Activated CD8-positive, alpha-beta T cell treated with anti-CD3 and anti-CD28 coated beads for 36 hours (primary cell): Measurements from ENCODE around the gene COL21A1. TPM values are rescaled to one million over a fixed set of nuclear protein-coding genes. Genes with fewer than 3 reads are reported as not detected.

Experiments
- ATAC-seq: fragments of 200-7000 bp; cut with Tn5 transposase; one replicate; pipeline ENCODE4 v1.10.0; 2021; ENCODE audit warnings: mild to moderate bottlenecking, moderate library complexity
- CTCF ChIA-PET: fragments of 350-600 bp; sonication (Branson Sonifier 250); formaldehyde crosslinking; loops from one replicate; lab custom pipeline; 2021; ENCODE audit warnings: antibody characterized with exemption; lab: Charles Lee
- POLR2A ChIA-PET: fragments of 350-600 bp; sonication (Branson Sonifier 250); formaldehyde crosslinking; loops from one replicate; lab custom pipeline; 2021; ENCODE audit warnings: antibody characterized with exemption; lab: Charles Lee
- DNase-seq: peaks from one replicate; pipeline ENCODE4 v3.0.0-alpha.2; 2020
- H3K27ac Mint-ChIP-seq: one replicate; pipeline ENCODE4 v1.8.0; 2021; ENCODE audit warnings: mild to moderate bottlenecking, mixed read lengths
- H3K27me3 Mint-ChIP-seq: one replicate; pipeline ENCODE4 v1.8.0; 2021; ENCODE audit warnings: mixed read lengths
- H3K36me3 Mint-ChIP-seq: one replicate; pipeline ENCODE4 v1.8.0; 2021; ENCODE audit warnings: low read depth, mixed read lengths
- H3K4me1 Mint-ChIP-seq: one replicate; pipeline ENCODE4 v1.8.0; 2021; ENCODE audit warnings: low read depth, mixed read lengths
- H3K4me3 Mint-ChIP-seq: one replicate; pipeline ENCODE4 v1.8.0; 2021; ENCODE audit warnings: mild to moderate bottlenecking, moderate library complexity, mixed read lengths
- H3K9me3 Mint-ChIP-seq: one replicate; pipeline ENCODE4 v1.8.0; 2021; ENCODE audit warnings: mixed read lengths
- CTCF ChIP-seq: fragments of 200-600 bp; IDR thresholded peaks from one replicate; pipeline ENCODE4 v1.8.0; 2022; ENCODE audit warnings: antibody characterized with exemption, mild to moderate bottlenecking
- intact Hi-C: fragments of 100-400 bp; cut with micrococcal nuclease; formaldehyde crosslinking; loops from one replicate; pipeline ENCODE4 v1.10.0; 2022
- total RNA-seq, 2 experiments: library from RNA; stranded (reverse); gene quantifications; one replicate each; pipeline ENCODE4 v1.2.3, GENCODE V29; 2021

Gene COL21A1
- total RNA-seq, 2 experiments from 2014 or later = not detected

DNA sequence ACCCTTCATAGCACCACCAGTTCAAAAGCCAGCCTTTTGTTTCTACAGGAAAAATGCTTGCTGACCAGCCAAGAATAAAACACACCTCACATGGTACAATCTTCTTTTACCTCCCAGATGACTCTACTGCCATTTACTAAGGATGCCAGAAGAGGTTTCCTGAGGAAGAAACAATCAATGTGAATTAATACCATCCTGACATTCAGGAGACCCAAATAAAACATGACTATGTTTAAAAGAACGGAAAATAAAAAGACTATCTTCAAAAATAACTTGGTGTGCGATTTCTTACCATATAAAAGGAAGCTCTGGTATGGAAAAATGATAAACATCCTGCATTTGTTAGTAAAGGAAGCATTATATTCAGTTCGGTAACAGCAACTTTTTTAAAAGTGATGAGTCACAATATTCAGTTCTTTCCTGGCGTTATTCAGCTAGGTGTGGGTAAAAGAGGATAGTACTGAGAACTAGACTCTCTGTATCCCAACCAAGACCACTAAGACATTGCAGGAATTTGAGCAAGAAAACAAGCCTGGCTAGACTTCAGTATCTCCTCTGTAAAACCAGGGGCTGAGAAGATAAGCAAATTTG lies 16.3 kb downstream of the COL21A1 start:
- no peaks in the 10 kb centered on the region for H3K27me3 Mint-ChIP-seq
- no peaks in the 10 kb centered on the region for H3K9me3 Mint-ChIP-seq
- intact Hi-C loops = no loop called here
- no peaks in the 10 kb centered on the region for H3K36me3 Mint-ChIP-seq
- DNase-seq (no peak), ATAC-seq (no peak)
- no peak overlapping the region for H3K4me3 Mint-ChIP-seq
- no peaks in the 10 kb centered on the region for H3K4me1 Mint-ChIP-seq
- H3K27ac Mint-ChIP-seq = no peak overlapping the region
- ChIA-PET CTCF (no interaction called here), POLR2A (no interaction called here)
- no peak for TF ChIP-seq CTCF

- Mint-ChIP-seq H3K27me3 (no peaks in the 10 kb centered on the region), H3K36me3 (no peaks in the 10 kb centered on the region), H3K9me3 (no peaks in the 10 kb centered on the region), H3K4me3 (no peak overlapping the region), H3K27ac (no peak overlapping the region), H3K4me1 (no peaks in the 10 kb centered on the region)
- ChIA-PET CTCF (no interaction called here), POLR2A (no interaction called here)
- DNase-seq (no peak), ATAC-seq (no peak)
- TF ChIP-seq CTCF = no peak
- intact Hi-C loops = no loop called here
These were observed 20.1 kb downstream of the COL21A1 start for GRCh38 chr6:56227071-56227879.

DNA sequence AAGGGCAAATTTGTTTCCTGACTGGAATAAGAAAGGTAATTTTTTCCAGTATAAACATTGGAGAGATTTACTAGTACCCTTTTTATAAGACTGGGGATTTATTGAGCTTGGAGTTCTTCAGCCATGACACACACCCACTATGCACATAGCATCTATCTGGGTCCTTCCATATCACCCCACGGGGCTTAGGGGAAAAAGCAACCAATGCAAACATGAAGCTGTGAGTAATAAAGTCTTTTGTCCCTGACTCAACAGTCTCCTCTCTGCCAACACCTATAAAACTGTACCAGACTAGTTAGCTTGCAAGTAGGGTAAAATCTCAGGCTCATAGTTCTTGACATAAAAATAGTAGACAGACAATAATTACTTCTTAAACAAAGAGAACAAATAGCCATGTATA lies 23.4 kb downstream of the COL21A1 start:
- DNase-seq = no peak
- H3K27ac Mint-ChIP-seq = no peak overlapping the region
- ATAC-seq = no peak
- intact Hi-C loops = no loop called here
- CTCF ChIA-PET = no interaction called here
- no peak overlapping the region for H3K4me3 Mint-ChIP-seq
- H3K27me3 Mint-ChIP-seq = no peaks in the 10 kb centered on the region
- no peak for TF ChIP-seq CTCF
- H3K4me1 Mint-ChIP-seq = no peaks in the 10 kb centered on the region
- H3K36me3 Mint-ChIP-seq = no peaks in the 10 kb centered on the region
- peaks cover 2% of the 10 kb centered on the region for H3K9me3 Mint-ChIP-seq
- POLR2A ChIA-PET = no interaction called here

GRCh38 chr6:56222499-56222898 lies 24.9 kb downstream of the COL21A1 start:
- H3K4me1 Mint-ChIP-seq = no peaks in the 10 kb centered on the region
- no peak for DNase-seq
- no peak overlapping the region for H3K27ac Mint-ChIP-seq
- intact Hi-C loops = no loop called here
- TF ChIP-seq CTCF = no peak
- H3K4me3 Mint-ChIP-seq = no peak overlapping the region
- H3K27me3 Mint-ChIP-seq = no peaks in the 10 kb centered on the region
- ATAC-seq = no peak
- POLR2A ChIA-PET = no interaction called here
- H3K36me3 Mint-ChIP-seq = no peaks in the 10 kb centered on the region
- peaks cover 3% of the 10 kb centered on the region for H3K9me3 Mint-ChIP-seq
- CTCF ChIA-PET = no interaction called here

DNA sequence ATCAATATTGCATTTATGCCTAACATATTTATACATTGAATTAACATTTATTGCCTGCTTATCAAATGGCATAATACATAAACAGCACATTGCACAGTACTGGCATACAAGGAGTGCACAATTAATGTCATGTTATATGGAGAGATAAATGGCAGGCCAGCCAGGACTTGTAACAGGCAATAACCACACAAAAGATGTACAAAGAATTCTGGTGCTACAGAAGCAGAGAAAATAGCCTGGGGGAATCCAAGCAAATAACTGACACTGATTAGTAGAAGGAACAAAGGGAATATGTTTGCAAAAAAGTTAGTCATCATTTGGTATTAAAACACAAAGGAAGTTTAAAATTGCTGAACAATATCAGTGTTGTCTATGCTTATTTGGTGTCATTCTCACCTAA lies 27.3 kb downstream of the COL21A1 start:
- H3K4me3 Mint-ChIP-seq = no peak overlapping the region
- no peaks in the 10 kb centered on the region for H3K4me1 Mint-ChIP-seq
- TF ChIP-seq CTCF = no peak
- H3K9me3 Mint-ChIP-seq = peaks cover 3% of the 10 kb centered on the region
- ChIA-PET POLR2A (no interaction called here), CTCF (no interaction called here)
- no peak for ATAC-seq
- no peak for DNase-seq
- no peak overlapping the region for H3K27ac Mint-ChIP-seq
- intact Hi-C loops = no loop called here
- H3K36me3 Mint-ChIP-seq = no peaks in the 10 kb centered on the region
- no peaks in the 10 kb centered on the region for H3K27me3 Mint-ChIP-seq
